Measurements from ENCODE around the gene TTLL13.

TTLL13 gene

GRCh38 chr15:90249203-90249863 lies at the start of gene TTLL13:
TTLL13 (plus strand) TSS chr15:90249556; CDS start chr15:90250631, 1,075 bp downstream.
- peak; percentile 54 for DNase-seq (ENCODE audit: low spot score)

GRCh38 chr15:90200534-90201129 lies 48.7 kb upstream of the TTLL13 start:
- DNase-seq (ENCODE audit: low spot score) = no peak

- DNase-seq (ENCODE audit: low spot score) = peak; percentile 60
Observed at GRCh38 chr15:90201130-90201943, 48.0 kb upstream of the TTLL13 start, which contains the start of gene SEMA4B. SEMA4B (plus strand) TSS chr15:90201330; CDS start chr15:90201579, 249 bp downstream.

- DNase-seq (ENCODE audit: low spot score) = no peak
Observed at GRCh38 chr15:90201944-90202375, 47.4 kb upstream of the TTLL13 start.

- no peak for DNase-seq (ENCODE audit: low spot score)
Observed at GRCh38 chr15:90202929-90203328, 46.4 kb upstream of the TTLL13 start.

GRCh38 chr15:90203473-90203872 lies 45.9 kb upstream of the TTLL13 start:
- DNase-seq (ENCODE audit: low spot score) = no peak

- no peak for DNase-seq (ENCODE audit: low spot score)
Observed at GRCh38 chr15:90203922-90204321, 45.4 kb upstream of the TTLL13 start.

GRCh38 chr15:90205050-90205848 lies 44.1 kb upstream of the TTLL13 start:
- DNase-seq (ENCODE audit: low spot score) = no peak

- no peak for DNase-seq (ENCODE audit: low spot score)
Observed at GRCh38 chr15:90205886-90206285, 43.5 kb upstream of the TTLL13 start.

- no peak for DNase-seq (ENCODE audit: low spot score)
Observed at GRCh38 chr15:90207252-90207651, 42.1 kb upstream of the TTLL13 start.

- DNase-seq (ENCODE audit: low spot score) = no peak
Observed at GRCh38 chr15:90208356-90208755, 41.0 kb upstream of the TTLL13 start.

- DNase-seq (ENCODE audit: low spot score) = peak; percentile 61
Observed at GRCh38 chr15:90209591-90209990, 39.8 kb upstream of the TTLL13 start.

- no peak for DNase-seq (ENCODE audit: low spot score)
Observed at GRCh38 chr15:90210593-90210992, 38.8 kb upstream of the TTLL13 start.

GRCh38 chr15:90211009-90211408 lies 38.3 kb upstream of the TTLL13 start:
- no peak for DNase-seq (ENCODE audit: low spot score)

GRCh38 chr15:90211440-90212143 lies 37.8 kb upstream of the TTLL13 start:
- no peak for DNase-seq (ENCODE audit: low spot score)

GRCh38 chr15:90212221-90213098 lies 36.9 kb upstream of the TTLL13 start:
- DNase-seq (ENCODE audit: low spot score) = no peak

- no peak for DNase-seq (ENCODE audit: low spot score)
Observed at GRCh38 chr15:90213122-90213817, 36.1 kb upstream of the TTLL13 start.

GRCh38 chr15:90213818-90214204 lies 35.5 kb upstream of the TTLL13 start:
- no peak for DNase-seq (ENCODE audit: low spot score)

GRCh38 chr15:90214553-90215196 lies 34.7 kb upstream of the TTLL13 start:
- no peak for DNase-seq (ENCODE audit: low spot score)

Measured in activated CD4-positive, alpha-beta T cell treated with anti-CD3 and anti-CD28 coated beads, Interleukin-2, Interleukin-4, amounts not matched to agents 100 ng/mL and 50 ng/mL, durations not matched to agents 16 hours and 8 hours (primary cell).